GM12872 (cell line): ENCODE measurements around the gene GATA3.

Experiments used
- CTCF ChIP-seq: IDR thresholded peaks from 3 replicates; pipeline ENCODE4 v1.5.1; 2011; ENCODE audit warnings: low read depth, mild to moderate bottlenecking, low read length, moderate library complexity; ENCODE audit not compliant: insufficient read depth

The GATA3 gene

GRCh38 chr10:8113616-8114015 lies 59.1 kb downstream of the GATA3 start:
- no peak for TF ChIP-seq CTCF

GRCh38 chr10:8114741-8115617 lies 60.5 kb downstream of the GATA3 start:
- no peak for TF ChIP-seq CTCF

GRCh38 chr10:8115618-8115980 lies 61.1 kb downstream of the GATA3 start:
- TF ChIP-seq CTCF, result no peak

GRCh38 chr10:8116474-8116873 lies 62.0 kb downstream of the GATA3 start:
- TF ChIP-seq CTCF, result no peak

GRCh38 chr10:8116926-8117493 lies 62.5 kb downstream of the GATA3 start:
- no peak for TF ChIP-seq CTCF

- no peak for TF ChIP-seq CTCF
Measured at GRCh38 chr10:8121201-8121890, 66.9 kb downstream of the GATA3 start.

- no peak for TF ChIP-seq CTCF
Measured at GRCh38 chr10:8122611-8123369, 68.3 kb downstream of the GATA3 start.
